ENCODE results near the gene TRIM60.
"Not testable (repeated sequence)": the region's sequence is repeated elsewhere in the genome, so short reads cannot be mapped to it uniquely, and the experiment has no call there.

TRIM60 gene

GRCh38 chr4:165031436-165032211 is at the start of gene TRIM60:
TSS of gene TRIM60 (plus strand) at chr4:165031999. CDS start at chr4:165040073, 8,074 bp downstream.
- no peak within 1 kb of the TSS for H3K4me3 ChIP-seq (ENCODE audit: low read length)
- no peaks in the 10 kb centered on the region for H3K36me3 ChIP-seq (ENCODE audit: control insufficient read depth, insufficient read depth, low read length, severe bottlenecking)
- no peaks in the 10 kb centered on the region for H3K27me3 ChIP-seq (replicated peaks; ENCODE audit: control insufficient read depth, insufficient read depth, low read length)
- H3K9ac ChIP-seq (ENCODE audit: low read length), result no peak within 1 kb of the TSS
- H3K9me3 ChIP-seq (ENCODE audit: control insufficient read depth, low read length), result no peaks in the 10 kb centered on the region
- DNase-seq (ENCODE audit: low read depth), result no peak
- H3K4me1 ChIP-seq (ENCODE audit: control insufficient read depth, insufficient read depth, low read length), result no peaks in the 10 kb centered on the region

- no peaks in the 10 kb centered on the region for H3K9me3 ChIP-seq (ENCODE audit: control insufficient read depth, low read length)
- no peak overlapping the region for H3K4me3 ChIP-seq (ENCODE audit: low read length)
- DNase-seq (ENCODE audit: low read depth), result no peak
- H3K4me1 ChIP-seq (ENCODE audit: control insufficient read depth, insufficient read depth, low read length), result no peaks in the 10 kb centered on the region
- H3K27me3 ChIP-seq (replicated peaks; ENCODE audit: control insufficient read depth, insufficient read depth, low read length), result no peaks in the 10 kb centered on the region
- no peak overlapping the region for H3K9ac ChIP-seq (ENCODE audit: low read length)
- no peaks in the 10 kb centered on the region for H3K36me3 ChIP-seq (ENCODE audit: control insufficient read depth, insufficient read depth, low read length, severe bottlenecking)
Observed at GRCh38 chr4:164989471-164989870, 42.3 kb upstream of the TRIM60 start.

- not testable (repeated sequence) for DNase-seq (ENCODE audit: low read depth); H3K9ac ChIP-seq (ENCODE audit: low read length); H3K4me3 ChIP-seq (ENCODE audit: low read length); H3K36me3 ChIP-seq (ENCODE audit: control insufficient read depth, insufficient read depth, low read length, severe bottlenecking); H3K27me3 ChIP-seq (replicated peaks; ENCODE audit: control insufficient read depth, insufficient read depth, low read length); H3K4me1 ChIP-seq (ENCODE audit: control insufficient read depth, insufficient read depth, low read length); H3K9me3 ChIP-seq (ENCODE audit: control insufficient read depth, low read length)
Observed at GRCh38 chr4:164990786-164991185, 41.0 kb upstream of the TRIM60 start.

- not testable (repeated sequence) for DNase-seq (ENCODE audit: low read depth); H3K27me3 ChIP-seq (replicated peaks; ENCODE audit: control insufficient read depth, insufficient read depth, low read length); H3K9ac ChIP-seq (ENCODE audit: low read length); H3K4me1 ChIP-seq (ENCODE audit: control insufficient read depth, insufficient read depth, low read length); H3K9me3 ChIP-seq (ENCODE audit: control insufficient read depth, low read length); H3K4me3 ChIP-seq (ENCODE audit: low read length); H3K36me3 ChIP-seq (ENCODE audit: control insufficient read depth, insufficient read depth, low read length, severe bottlenecking)
Observed at GRCh38 chr4:164996123-164996522, 35.7 kb upstream of the TRIM60 start.

GRCh38 chr4:164997324-164997723 is 34.5 kb upstream of the TRIM60 start:
- no peaks in the 10 kb centered on the region for H3K9me3 ChIP-seq (ENCODE audit: control insufficient read depth, low read length)

GRCh38 chr4:164997941-164998340 is 33.9 kb upstream of the TRIM60 start:
- Histone ChIP-seq H3K9me3 (ENCODE audit: control insufficient read depth, low read length) (no peaks in the 10 kb centered on the region), H3K36me3 (ENCODE audit: control insufficient read depth, insufficient read depth, low read length, severe bottlenecking) (no peaks in the 10 kb centered on the region), H3K27me3 (replicated peaks; ENCODE audit: control insufficient read depth, insufficient read depth, low read length) (no peaks in the 10 kb centered on the region), H3K9ac (ENCODE audit: low read length) (no peak overlapping the region), H3K4me1 (ENCODE audit: control insufficient read depth, insufficient read depth, low read length) (no peaks in the 10 kb centered on the region), H3K4me3 (ENCODE audit: low read length) (no peak overlapping the region)
- no peak for DNase-seq (ENCODE audit: low read depth)

More at GRCh38 chr4:164997324-164997723, 34.5 kb upstream of the TRIM60 start:
- Histone ChIP-seq H3K9ac (ENCODE audit: low read length) (no peak overlapping the region), H3K27me3 (replicated peaks; ENCODE audit: control insufficient read depth, insufficient read depth, low read length) (no peaks in the 10 kb centered on the region), H3K4me1 (ENCODE audit: control insufficient read depth, insufficient read depth, low read length) (no peaks in the 10 kb centered on the region), H3K36me3 (ENCODE audit: control insufficient read depth, insufficient read depth, low read length, severe bottlenecking) (no peaks in the 10 kb centered on the region), H3K4me3 (ENCODE audit: low read length) (no peak overlapping the region)
- no peak for DNase-seq (ENCODE audit: low read depth)

- H3K9me3 ChIP-seq (ENCODE audit: control insufficient read depth, low read length); H3K9ac ChIP-seq (ENCODE audit: low read length); DNase-seq (ENCODE audit: low read depth); H3K4me3 ChIP-seq (ENCODE audit: low read length); H3K36me3 ChIP-seq (ENCODE audit: control insufficient read depth, insufficient read depth, low read length, severe bottlenecking); H3K4me1 ChIP-seq (ENCODE audit: control insufficient read depth, insufficient read depth, low read length); H3K27me3 ChIP-seq (replicated peaks; ENCODE audit: control insufficient read depth, insufficient read depth, low read length): not testable (repeated sequence)
Observed at GRCh38 chr4:164998526-164999080, 33.2 kb upstream of the TRIM60 start.

- not testable (repeated sequence) for H3K36me3 ChIP-seq (ENCODE audit: control insufficient read depth, insufficient read depth, low read length, severe bottlenecking); H3K4me1 ChIP-seq (ENCODE audit: control insufficient read depth, insufficient read depth, low read length); H3K27me3 ChIP-seq (replicated peaks; ENCODE audit: control insufficient read depth, insufficient read depth, low read length); H3K9me3 ChIP-seq (ENCODE audit: control insufficient read depth, low read length); H3K9ac ChIP-seq (ENCODE audit: low read length); H3K4me3 ChIP-seq (ENCODE audit: low read length); DNase-seq (ENCODE audit: low read depth)
Observed at GRCh38 chr4:165001957-165002356, 29.8 kb upstream of the TRIM60 start.

- Histone ChIP-seq H3K4me1 (ENCODE audit: control insufficient read depth, insufficient read depth, low read length) (no peaks in the 10 kb centered on the region), H3K4me3 (ENCODE audit: low read length) (no peak overlapping the region), H3K27me3 (replicated peaks; ENCODE audit: control insufficient read depth, insufficient read depth, low read length) (peaks cover 9% of the 10 kb centered on the region), H3K9me3 (ENCODE audit: control insufficient read depth, low read length) (no peaks in the 10 kb centered on the region), H3K36me3 (ENCODE audit: control insufficient read depth, insufficient read depth, low read length, severe bottlenecking) (no peaks in the 10 kb centered on the region), H3K9ac (ENCODE audit: low read length) (no peak overlapping the region)
- no peak for DNase-seq (ENCODE audit: low read depth)
Observed at GRCh38 chr4:165005352-165005925, 26.4 kb upstream of the TRIM60 start.

GRCh38 chr4:165006456-165006855 is 25.3 kb upstream of the TRIM60 start:
- peaks cover 12% of the 10 kb centered on the region for H3K27me3 ChIP-seq (replicated peaks; ENCODE audit: control insufficient read depth, insufficient read depth, low read length)
- H3K4me1 ChIP-seq (ENCODE audit: control insufficient read depth, insufficient read depth, low read length), result no peaks in the 10 kb centered on the region
- H3K36me3 ChIP-seq (ENCODE audit: control insufficient read depth, insufficient read depth, low read length, severe bottlenecking), result no peaks in the 10 kb centered on the region
- H3K9ac ChIP-seq (ENCODE audit: low read length), result no peak overlapping the region
- no peaks in the 10 kb centered on the region for H3K9me3 ChIP-seq (ENCODE audit: control insufficient read depth, low read length)
- DNase-seq (ENCODE audit: low read depth), result no peak
- no peak overlapping the region for H3K4me3 ChIP-seq (ENCODE audit: low read length)

- Histone ChIP-seq H3K36me3 (ENCODE audit: control insufficient read depth, insufficient read depth, low read length, severe bottlenecking) (no peaks in the 10 kb centered on the region), H3K4me1 (ENCODE audit: control insufficient read depth, insufficient read depth, low read length) (no peaks in the 10 kb centered on the region), H3K9me3 (ENCODE audit: control insufficient read depth, low read length) (no peaks in the 10 kb centered on the region), H3K4me3 (ENCODE audit: low read length) (no peak overlapping the region), H3K27me3 (replicated peaks; ENCODE audit: control insufficient read depth, insufficient read depth, low read length) (peaks cover 12% of the 10 kb centered on the region), H3K9ac (ENCODE audit: low read length) (no peak overlapping the region)
- DNase-seq (ENCODE audit: low read depth), result no peak
Observed at GRCh38 chr4:165006886-165007285, 24.9 kb upstream of the TRIM60 start.

All from adipocyte (in vitro differentiated cells).